ENCODE results near the gene STYXL1.
"Not testable (repeated sequence)": the region's sequence is repeated elsewhere in the genome, so short reads cannot be mapped to it uniquely, and the experiment has no call there.

Gene STYXL1, protein sequence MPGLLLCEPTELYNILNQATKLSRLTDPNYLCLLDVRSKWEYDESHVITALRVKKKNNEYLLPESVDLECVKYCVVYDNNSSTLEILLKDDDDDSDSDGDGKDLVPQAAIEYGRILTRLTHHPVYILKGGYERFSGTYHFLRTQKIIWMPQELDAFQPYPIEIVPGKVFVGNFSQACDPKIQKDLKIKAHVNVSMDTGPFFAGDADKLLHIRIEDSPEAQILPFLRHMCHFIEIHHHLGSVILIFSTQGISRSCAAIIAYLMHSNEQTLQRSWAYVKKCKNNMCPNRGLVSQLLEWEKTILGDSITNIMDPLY

GRCh38 chr7:76047811-76048667 lies at the start of gene STYXL1, which contains the start of gene MDH2:
Gene STYXL1 (minus strand): TSS chr7:76048000. CDS start chr7:76030523, 17,477 bp downstream.
Gene MDH2 (plus strand): TSS chr7:76048106. CDS start chr7:76048161, 55 bp downstream.
- DNase-seq = peak; percentile 97

GRCh38 chr7:76095908-76096307 lies 48.1 kb upstream of the STYXL1 start:
- DNase-seq = no peak

GRCh38 chr7:76094326-76094725 lies 46.5 kb upstream of the STYXL1 start:
- not testable (repeated sequence) for DNase-seq

DNA sequence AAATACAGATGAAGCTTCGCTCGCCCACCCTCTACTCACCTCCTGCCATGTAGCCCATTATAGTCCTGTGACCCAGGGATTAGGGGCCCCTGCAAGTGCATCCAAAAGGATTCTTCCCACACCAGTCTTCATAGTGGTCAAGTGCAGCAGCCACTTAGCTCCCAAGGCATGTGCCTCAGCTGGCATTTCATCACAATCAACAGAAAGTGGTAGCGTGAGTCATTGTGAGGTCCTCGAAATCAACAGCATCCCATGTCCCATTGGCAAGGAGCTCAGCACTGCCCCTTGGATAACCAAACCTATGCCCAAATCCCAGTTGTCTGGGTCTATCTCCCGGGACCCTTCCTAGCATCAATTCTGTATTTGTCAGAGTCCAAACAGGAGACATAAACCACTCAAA lies 45.7 kb upstream of the STYXL1 start:
- DNase-seq = not testable (repeated sequence)

GRCh38 chr7:76091506-76091905 lies 43.7 kb upstream of the STYXL1 start:
- no peak for DNase-seq

- DNase-seq = no peak
Observed at GRCh38 chr7:76089865-76090475, 42.2 kb upstream of the STYXL1 start.

- not testable (repeated sequence) for DNase-seq
Observed at GRCh38 chr7:76087362-76087791, 39.6 kb upstream of the STYXL1 start.

GRCh38 chr7:76086070-76086469 lies 38.3 kb upstream of the STYXL1 start:
- no peak for DNase-seq

DNA sequence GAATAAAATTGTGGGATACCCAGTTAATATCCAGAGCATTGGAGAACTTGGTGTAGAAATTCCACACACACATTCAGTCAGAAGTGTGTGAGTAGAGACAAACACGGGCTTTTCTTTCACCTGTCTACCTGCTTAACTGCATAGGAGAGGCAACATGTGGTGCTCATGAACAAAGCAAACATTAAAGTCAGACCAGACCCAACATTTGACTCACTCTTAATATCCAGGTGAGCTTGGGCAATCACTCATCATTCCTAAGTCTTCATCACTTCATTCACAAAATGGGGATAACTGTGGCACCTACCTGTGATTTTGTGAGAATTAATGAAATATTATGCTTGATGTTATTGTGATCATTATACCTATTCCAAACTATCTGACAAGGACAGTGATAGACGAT lies 36.3 kb upstream of the STYXL1 start:
- DNase-seq = not testable (repeated sequence)

- no peak for DNase-seq
Observed at GRCh38 chr7:76080204-76080603, 32.4 kb upstream of the STYXL1 start.

DNA sequence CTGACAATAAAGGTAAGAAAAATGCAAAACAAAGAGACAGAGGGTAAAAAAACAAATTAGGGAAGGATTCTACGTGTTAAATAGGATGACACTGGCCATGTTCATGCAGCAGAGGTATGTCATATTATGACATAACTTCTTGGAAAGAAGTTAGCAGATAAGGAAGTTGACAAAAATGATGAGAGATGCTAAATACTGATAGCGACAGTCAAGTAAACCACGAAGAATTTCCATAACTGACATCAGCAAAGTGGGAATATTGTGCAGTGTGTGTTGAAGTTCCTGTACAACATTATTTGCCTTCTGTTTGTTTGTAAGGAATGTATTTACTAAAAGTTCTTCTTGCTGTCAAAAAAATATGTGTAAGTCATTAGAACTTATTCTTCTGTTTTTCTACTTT lies 29.6 kb upstream of the STYXL1 start:
- no peak for DNase-seq

DNA sequence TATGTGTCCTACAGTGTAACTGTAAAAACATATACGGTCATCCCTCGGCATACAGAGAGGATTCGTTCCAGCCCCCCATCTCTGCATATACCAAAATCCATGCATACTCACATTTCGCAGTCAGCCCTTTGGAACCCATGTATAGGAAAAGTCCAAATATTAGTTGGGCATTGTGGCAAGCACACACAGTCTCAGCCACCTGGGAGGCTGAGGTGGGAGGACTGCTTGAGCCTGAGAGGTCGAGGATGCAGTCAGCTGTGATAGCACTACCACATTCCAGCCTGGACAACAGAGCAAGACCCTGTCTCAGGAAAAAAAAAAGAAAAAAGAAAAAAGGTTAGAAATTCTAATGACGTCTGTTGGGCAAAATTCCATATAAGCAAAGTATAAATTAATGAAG lies 29.2 kb upstream of the STYXL1 start:
- no peak for DNase-seq

- no peak for DNase-seq
Observed at GRCh38 chr7:76074972-76075370, 27.2 kb upstream of the STYXL1 start.

DNA sequence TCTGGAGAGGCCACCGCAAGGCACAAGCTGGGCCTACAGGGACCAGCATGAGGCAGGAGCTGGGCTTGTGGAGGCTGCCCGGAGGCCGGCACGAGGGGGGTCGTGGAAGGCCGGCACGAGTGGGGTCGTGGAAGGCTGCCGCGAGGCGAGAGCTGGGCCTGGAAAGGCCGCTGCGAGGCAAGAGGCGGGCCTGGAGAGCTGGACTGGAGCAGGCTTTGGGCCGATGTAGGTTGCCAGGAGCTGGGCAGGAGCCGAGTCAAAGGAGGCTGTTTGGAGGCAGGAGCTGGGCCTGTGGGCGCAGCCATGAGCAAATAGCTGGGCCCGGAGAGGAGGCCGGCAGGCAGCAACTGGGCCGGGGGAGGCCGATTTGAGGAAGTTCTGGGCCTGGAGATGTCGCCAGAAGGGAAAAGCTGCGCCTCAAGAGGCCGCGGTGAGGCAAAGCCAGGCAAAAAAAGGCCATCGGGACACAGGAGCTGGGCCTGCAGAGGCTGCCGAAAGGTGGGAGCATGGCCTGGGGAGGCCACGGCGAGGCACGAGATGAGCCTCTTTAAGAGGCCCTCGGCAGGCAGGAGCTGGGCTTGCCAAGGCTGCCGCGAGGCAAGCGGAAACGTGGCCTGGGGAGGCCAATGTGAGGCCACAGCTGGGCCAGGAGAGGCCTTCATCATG lies 26.6 kb upstream of the STYXL1 start:
- DNase-seq = no peak

DNA sequence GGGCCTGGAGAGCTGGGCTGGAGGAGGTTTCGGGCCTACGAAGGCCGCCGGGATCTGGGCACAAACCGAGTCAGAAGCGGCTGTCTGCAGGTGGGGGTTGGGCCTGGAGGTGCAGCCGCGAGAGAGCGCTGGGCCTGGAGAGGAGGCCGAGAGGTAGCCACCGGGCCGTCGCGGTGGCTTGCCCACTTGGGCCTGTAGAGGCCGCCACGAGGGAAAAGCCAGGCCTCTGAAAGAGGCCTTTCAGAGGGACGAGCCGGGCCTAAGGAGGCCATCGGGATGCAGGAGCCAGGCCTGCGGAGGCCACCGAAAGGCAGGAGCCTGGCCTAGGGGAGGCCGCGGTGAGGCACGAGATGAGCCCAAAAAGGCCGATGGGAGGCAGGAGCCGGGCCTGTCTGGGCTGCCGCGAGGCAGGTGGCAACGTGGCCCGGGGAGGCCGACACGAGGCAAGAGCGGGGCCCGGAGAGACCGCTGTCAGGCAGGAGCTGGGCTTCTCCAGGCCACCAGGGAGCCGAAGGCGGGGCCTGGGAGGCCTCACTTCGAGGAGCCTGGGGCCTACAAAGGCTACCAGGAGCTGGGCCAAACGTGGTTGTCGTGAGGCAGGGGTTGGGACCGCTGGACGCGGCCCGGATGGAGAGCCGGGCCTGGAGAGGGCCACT lies 25.7 kb upstream of the STYXL1 start:
- DNase-seq = no peak

- DNase-seq = no peak
Observed at GRCh38 chr7:76072243-76073148, 24.7 kb upstream of the STYXL1 start.

DNA sequence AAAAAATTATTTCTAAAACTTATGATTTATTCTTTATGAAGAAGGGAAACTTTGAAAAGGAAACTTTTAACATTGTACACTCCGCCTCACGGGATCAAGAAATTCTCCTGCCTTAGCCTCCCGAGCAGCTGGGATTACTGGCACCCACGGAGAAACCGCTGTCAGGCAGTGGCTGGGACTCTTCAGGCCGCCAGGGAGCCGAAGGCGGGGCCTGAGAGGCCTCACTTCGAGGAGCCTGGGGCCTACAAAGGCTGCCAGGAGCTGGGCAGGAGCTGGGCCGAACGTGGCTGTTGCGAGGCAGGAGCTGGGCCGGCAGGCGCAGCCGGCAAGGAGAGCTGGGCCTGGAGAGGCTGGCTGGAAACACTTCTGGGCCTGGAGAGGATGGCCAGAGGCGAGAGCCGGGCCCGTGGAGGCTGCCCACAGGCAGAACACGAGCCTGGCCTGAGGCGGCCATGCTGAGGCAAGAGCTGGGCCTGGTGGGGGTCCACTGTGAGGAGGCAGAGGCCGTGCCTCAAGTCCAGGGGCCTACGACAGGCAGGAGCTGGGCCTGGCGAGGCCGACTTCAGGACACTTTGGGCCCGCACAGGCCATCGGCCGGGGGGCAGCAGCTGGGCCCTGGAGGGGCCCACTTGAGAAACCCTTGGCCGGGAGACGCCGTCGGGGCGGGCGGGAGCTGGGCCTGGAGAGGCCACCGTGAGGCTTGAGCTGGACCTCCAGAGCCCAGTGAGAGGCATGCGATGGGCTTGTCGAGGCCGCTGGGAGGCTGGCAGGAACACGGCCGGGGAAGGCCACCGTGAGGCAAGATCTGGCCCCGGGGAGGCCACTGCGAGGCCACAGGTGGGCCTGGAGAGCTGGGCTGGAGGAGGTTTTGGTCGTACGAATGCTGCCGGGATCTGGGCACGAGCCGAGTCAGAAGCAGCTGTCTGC lies 23.8 kb upstream of the STYXL1 start:
- DNase-seq = no peak

- DNase-seq = no peak
Observed at GRCh38 chr7:76069238-76069638, 21.4 kb upstream of the STYXL1 start.

- no peak for DNase-seq
Observed at GRCh38 chr7:76066716-76067503, 19.1 kb upstream of the STYXL1 start.
